Astrocyte of the cerebellum (primary cell): Measurements from ENCODE around the gene ELN.

ENCODE experiments used
- DNase-seq: peaks from one replicate; pipeline ENCODE4 v3.0.0-alpha.2; 2011; ENCODE audit warnings: low read depth
- H3K4me3 ChIP-seq: 2 replicates; pipeline ENCODE4 v1.5.1; 2011; ENCODE audit warnings: mild to moderate bottlenecking, low read depth, low read length, moderate library complexity
- in situ Hi-C: cut with HindIII; loops from 2 replicates; pipeline ENCODE4 v1.10.0; 2017; ENCODE audit warnings: low sequenced_read_pairs
- TF ChIP-seq, protein P1 (sequence below): IDR thresholded peaks from 2 replicates; pipeline ENCODE4 v1.5.1; 2012; ENCODE audit warnings: low read length, low read depth, moderate library complexity, mild to moderate bottlenecking; ENCODE audit errors: missing control alignments

The ELN gene

DNA sequence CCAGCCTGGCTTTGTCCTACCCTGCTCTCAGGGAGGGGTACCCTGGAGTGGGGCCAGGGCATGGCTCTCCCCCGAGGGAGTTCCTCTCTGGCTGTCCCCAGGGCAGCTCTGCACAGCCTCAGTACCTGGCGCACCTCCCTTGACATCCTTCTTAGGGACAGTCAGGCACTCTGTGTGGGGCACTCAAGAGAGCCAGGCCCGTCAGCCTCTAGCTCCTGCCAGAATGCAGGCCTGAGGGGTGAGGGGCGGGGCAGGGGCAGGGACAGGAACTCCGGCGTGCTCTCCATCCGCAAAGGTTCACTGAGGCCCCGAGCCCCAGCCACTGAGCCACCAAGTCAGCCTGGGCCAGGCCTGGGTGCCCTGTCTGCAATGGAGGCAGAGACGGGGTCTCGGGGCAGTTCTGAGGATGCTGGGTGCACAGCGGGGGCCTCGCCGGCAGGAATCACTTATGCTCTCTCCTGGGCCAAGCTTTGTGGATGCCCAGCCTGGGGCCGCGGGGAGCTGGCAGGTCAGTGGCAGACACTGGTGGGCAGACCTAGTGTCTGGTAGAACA is 65.8 kb downstream of the ELN start:
- no peak for DNase-seq

DNA sequence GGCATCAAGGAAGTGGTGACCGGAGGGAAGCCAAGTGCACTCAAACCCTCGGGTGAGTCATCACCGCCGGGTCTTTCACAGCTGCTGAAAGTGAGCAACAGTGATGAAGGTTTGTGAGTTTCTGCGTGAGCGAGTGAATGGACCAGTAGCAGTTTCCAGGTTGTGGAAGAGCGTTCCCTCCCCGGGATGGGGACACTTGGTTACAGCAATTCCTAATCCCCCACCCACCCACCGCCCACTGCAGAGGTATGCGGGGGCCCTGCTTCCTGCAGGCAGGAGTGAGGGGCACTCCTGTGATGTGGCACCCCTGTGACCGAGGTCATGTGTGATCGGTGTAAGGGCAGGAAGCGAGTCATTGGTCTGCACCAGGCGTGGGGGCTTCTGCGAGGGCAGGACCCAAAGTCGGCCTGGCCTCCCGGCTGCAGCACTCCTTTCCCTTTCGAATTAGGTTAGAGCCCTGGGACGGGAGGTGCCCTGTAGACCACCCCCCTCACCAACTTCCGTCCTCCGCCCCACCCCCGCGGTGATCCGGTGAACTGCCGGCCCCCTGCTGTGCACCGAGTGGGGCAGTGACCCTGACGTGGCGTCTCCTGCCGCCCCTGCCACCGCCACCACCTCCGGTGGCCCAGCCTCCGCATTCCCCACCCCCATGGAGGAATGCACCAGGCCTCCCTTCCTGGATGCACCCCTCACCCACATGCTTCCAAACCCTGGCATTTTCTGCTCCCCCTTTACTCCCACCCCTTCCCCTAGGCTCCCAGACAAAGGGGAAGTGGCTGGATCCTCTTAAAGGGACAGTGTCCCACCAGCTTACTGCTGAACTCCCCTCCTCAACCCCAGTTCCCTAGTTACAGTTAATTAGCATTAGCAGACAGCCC is 66.5 kb downstream of the ELN start:
- DNase-seq: peak; percentile 85
- TF ChIP-seq, protein P1, sequence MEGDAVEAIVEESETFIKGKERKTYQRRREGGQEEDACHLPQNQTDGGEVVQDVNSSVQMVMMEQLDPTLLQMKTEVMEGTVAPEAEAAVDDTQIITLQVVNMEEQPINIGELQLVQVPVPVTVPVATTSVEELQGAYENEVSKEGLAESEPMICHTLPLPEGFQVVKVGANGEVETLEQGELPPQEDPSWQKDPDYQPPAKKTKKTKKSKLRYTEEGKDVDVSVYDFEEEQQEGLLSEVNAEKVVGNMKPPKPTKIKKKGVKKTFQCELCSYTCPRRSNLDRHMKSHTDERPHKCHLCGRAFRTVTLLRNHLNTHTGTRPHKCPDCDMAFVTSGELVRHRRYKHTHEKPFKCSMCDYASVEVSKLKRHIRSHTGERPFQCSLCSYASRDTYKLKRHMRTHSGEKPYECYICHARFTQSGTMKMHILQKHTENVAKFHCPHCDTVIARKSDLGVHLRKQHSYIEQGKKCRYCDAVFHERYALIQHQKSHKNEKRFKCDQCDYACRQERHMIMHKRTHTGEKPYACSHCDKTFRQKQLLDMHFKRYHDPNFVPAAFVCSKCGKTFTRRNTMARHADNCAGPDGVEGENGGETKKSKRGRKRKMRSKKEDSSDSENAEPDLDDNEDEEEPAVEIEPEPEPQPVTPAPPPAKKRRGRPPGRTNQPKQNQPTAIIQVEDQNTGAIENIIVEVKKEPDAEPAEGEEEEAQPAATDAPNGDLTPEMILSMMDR: no peak
- in situ Hi-C loops: no loop called here
- H3K4me3 ChIP-seq: peak overlapping the region; percentile 22

More for the DNA sequence above, 65.8 kb downstream of the ELN start:
- H3K4me3 ChIP-seq: no peak overlapping the region
- TF ChIP-seq, protein P1: no peak
- in situ Hi-C loops: no loop called here

DNA sequence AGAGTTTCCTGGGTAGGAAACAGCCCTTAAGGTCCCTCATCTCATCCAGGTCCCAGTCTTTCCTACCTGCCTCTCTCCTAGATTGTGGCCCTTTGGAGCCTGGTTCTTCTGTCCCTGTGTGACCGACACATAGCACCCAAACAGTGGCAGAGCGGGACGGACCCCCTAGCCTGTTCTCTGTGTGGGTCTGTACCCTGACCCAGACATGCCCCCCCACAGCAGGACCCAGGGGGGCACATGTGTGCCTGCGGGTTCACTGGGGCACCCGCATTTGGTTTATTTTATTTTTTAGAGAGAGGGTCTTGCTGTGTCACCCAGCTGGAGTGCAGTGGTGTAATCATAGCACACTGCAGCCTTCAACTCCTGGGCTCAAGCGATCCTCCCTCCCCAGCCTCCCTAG is 67.2 kb downstream of the ELN start:
- DNase-seq: no peak
- TF ChIP-seq, protein P1: no peak
- in situ Hi-C loops: no loop called here
- H3K4me3 ChIP-seq: no peak overlapping the region

DNA sequence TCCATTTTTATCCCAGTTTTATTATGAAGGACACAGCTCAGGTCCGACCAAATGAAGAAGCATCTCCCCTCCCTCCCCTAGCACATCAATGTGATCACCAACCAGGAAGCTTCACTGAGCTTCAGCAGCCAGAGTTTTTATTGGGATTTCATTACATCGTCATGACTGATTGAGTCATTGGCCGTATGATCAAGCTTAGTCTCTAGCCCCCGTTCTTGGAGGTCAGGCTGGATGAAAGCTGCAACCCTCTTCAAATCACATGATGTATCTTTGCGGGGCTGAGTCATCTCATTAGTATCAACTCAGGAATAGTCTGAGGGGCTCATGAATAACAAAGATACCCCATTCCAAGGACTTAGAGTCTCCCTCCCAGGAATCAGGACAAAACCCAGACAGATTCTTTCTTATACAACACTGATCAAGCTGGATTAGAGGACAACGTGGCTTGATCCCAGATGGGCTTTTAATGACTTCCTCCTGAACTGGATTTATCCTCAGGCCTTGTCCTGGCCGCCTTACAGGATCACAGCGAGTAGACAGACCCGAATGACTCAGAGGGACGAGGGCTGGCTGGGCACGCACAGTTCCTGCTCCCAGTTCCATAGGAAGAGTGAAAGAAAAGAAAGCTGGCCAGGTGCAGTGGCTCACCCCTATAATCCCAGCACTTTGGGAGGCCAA is 70.1 kb downstream of the ELN start:
- TF ChIP-seq, protein P1: no peak
- no peak overlapping the region for H3K4me3 ChIP-seq
- in situ Hi-C loops: no loop called here
- DNase-seq: peak; percentile 84

DNA sequence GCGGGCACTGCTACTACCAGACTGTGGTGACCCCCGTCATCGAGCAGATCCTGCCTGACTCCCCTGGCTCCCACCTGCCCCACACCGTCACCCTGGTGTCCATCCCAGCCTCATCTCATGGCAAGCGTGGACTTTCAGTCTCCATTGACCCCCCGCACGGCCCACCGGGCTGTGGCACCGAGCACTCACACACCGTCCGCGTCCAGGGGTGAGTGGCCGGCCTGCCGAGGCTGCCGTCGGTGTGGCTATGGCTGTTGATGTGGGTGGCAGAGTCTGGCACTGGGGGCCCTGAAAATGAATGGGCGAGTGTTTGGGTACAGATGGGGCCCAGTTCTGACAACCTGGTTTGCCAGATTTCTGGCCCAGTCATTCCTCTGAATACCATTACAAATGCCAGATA is 71.1 kb downstream of the ELN start:
- TF ChIP-seq, protein P1: no peak
- H3K4me3 ChIP-seq: no peak overlapping the region

DNA sequence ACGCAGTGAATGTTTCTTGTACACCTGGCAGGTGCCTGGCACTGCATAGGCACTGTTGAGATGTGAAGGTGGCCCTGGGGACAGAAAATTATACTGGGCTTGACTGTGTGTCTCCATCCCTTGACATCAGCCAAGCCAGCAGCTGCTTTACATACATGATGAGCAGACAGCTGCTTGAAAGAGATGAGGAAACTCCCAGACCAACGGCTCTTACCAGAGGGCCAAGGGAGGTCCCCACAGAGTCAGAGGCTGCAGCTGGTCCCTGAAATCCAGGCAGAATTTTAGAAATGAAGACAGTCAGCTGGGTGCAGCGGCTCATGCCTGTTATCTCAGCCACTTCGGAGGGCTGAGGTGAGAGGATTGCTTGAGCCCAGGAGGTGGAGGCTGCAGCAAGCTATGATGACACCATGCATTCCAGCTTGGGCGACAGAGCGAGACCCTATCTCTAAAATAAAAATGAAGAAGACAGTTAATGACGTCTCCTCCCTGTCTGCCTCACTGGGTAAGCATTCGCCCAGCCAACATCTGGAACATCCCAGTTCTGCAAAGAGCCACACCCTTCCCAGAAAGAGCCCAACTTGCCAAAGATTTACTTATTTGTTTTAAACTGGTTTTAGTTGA is 73.2 kb downstream of the ELN start:
- TF ChIP-seq, protein P1: no peak
- no peak for DNase-seq
- no peak overlapping the region for H3K4me3 ChIP-seq
- in situ Hi-C loops: no loop called here

More for the DNA sequence above, 71.1 kb downstream of the ELN start:
- in situ Hi-C loops: no loop called here
- DNase-seq: no peak
